HG03457 (cell line): ENCODE measurements around the gene USP7.

Experiments used
- ATAC-seq: cut with Tn5 transposase; IDR thresholded peaks from one replicate; pipeline ENCODE4 v1.9.1; 2021; ENCODE audit warnings: moderate number of reproducible peaks; ENCODE audit not compliant: unreplicated experiment

Gene USP7

DNA sequence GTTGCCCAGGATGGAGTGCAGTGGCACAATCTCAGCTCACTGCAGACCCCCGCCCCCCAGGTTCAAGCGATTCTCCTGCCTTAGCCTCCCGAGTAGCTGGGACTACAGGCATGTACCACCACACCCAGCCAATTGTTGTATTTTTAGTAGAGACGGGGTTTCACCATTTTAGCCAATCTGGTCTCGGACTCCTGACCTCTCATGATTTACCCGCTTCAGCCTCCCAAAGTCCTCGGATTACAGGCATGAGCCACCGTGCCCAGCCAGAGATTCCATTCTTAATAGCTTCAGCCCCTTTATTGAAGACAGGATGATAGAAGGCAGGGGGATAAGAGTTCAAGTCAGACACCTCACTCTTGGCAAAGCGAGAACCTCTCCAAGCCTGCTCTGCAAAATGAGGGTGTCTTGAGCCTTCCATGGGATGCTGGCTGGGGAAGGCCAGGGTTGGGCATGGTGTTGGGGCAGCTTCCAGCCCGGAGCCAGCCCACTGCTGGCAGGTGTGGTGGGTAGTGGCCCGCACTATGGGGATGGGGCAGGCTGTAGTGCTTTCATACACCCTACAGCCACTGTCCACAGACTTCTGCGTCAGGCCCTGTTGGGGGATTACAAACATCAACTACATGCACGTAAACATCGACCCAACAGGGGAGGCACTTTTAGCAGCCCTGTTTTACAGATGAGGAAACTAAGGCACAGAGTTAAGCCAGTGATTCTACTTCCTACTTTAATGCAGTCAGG, 98.4 kb downstream of the USP7 start:
- no peak for ATAC-seq

DNA sequence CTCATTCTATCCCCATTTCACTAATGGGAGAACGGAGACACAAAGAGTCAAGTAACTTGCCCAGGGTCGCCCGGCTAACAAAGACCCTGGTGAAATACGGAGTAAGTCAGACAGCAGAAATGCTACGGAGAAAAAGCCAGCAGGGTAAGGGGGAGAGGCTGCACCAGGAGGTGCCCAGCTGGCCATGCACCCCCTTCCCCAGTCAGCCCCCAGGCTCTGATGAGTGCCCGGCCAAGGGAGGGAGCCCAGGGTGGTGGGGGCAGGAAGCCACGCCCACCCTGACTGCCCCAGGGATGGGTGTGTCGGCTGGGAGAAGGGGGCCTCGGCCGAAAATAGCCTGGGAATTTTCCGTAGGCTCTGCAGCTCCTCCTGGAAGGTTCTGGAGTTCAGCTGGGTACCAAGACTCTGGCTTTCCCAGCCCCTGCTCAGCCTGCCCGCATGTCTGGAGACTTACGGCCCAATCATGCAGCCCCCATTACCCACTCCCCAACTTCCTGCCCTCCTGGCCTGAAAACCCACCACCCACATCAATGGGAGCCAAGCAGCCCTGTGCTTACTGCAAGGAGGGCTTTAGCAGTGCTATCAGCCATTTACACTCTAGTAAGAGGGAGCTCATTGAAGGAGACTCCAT, 99.1 kb downstream of the USP7 start:
- no peak for ATAC-seq

GRCh38 chr16:8863594-8864424, 99.9 kb downstream of the USP7 start:
- ATAC-seq, result no peak

GRCh38 chr16:8862309-8863130, 101.2 kb downstream of the USP7 start:
- ATAC-seq, result no peak

DNA sequence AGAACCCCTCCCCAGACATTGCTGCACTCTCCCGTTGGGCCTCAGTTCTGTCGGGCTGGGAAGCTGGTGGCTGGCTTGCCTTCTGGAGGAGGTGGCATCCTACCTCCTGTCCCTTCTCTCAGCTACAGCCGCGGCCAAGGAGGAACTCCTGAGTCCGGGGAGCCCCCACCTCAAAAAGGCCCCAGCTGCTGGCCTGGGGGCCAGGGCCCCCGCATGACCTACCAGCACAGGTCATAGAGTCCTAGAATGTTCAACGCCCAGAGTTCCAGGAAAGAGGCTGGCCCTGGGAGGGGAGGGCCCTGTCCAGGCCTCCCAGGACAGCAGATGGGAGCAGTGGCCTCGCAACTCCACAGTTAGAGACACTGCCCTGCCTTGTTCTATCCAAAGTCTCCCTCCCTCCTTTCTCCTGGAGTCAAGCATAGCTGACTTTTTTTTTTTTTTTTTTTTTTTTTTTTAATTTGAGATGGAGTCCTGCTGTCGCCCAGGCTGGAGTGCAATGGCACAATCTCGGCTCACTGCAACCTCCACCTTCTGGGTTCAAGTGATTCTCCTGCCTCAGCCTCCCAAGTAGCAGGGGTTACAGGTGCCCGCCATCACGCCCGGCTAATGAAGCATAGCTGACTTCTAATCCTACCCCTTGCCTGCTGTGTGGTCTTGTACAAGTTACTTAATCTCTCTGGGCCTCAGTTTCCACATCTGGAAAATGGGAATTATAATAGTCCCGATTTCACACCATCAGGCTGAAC, 102.0 kb downstream of the USP7 start:
- ATAC-seq, result no peak

DNA sequence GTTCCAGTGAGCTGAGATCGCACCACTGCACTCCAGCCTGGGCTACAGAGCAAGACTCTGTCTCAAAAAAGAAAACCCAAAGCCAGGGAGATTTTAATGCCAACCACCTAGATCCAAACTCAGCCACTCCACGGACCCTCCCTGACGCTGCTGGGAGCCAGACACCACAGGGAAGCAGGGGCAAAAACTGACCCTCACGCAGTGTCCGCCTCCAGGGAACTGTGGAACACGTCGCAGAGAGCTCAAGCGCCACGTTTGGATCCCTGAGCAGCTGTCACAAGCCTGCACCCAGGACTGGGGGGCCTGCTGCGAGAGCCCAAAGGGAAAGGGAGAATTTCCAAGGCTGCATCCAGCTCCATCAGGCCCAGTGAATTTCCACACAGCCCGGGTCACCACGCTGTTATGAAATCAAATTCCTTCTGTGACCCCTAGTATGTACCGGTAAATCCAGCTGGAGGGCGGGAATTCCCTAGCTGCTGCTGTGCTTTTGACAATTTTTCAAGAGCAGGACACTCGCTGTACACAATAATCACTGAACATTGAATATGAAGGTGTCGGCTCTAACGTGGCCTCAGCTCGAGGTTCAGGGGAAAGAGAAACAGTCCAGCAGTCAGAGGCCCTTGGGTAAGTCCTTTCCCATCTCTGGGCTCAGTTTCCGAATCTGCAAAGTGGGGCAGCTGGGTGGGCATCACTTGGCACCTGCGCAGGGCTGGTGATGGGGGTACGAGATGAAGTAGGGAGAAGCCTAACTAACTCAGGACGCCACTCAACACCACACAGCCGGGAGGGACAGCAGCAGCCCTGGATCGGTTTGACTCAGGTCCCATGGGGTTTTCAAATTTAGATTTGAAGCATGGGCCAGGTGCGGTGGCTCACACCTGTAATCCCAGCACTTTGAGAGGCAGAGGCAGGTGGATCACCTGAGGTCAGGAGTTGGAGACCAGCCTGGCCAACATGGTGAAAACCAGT, 103.5 kb downstream of the USP7 start:
- no peak for ATAC-seq

DNA sequence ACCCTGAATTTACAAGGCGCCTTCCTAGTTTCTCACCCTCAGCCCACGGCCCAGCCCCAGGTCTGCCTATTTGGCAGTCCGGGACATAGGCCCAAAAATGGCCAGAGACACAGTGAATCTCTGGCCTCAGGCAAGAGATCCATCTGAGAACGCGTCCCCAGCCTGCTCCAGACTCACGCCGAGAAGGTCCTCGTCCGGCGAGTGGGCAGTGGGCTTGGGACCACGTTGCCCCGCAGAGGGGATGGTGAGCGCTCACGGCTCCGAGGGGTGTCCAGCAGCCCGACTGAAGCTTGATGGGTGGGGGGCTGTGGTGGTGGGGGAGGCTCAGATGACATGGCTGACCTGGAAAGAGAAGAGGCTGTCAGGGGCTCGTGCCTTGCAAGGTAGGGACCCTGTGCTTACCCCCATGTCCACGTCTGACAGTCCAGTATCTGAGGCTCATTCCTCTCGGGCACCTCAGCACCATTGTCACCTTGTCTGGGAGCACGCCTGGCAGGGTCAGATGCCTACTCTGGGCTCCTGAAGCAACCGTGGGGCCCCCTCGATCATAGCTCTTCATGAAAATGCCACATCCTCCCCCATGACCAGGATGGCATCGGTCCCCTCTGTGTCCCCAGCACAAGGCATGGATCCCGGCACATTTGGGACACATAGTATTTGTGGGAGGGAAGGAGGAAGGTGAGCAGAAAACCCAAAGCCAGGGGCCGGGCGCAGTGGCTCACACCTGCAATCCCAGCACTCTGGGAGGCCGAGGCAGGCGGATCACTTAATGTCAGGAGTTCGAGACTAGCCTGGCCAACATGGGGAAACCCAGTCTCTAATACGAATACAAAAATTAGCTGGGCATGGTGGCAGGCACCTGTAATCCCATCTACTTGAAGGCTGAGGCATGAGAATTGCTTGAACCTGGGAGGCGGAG, 104.5 kb downstream of the USP7 start:
- no peak for ATAC-seq

- ATAC-seq, result no peak
Observed at GRCh38 chr16:8855972-8856371, 107.7 kb downstream of the USP7 start.

GRCh38 chr16:8855051-8855786, 108.5 kb downstream of the USP7 start:
- no peak for ATAC-seq

DNA sequence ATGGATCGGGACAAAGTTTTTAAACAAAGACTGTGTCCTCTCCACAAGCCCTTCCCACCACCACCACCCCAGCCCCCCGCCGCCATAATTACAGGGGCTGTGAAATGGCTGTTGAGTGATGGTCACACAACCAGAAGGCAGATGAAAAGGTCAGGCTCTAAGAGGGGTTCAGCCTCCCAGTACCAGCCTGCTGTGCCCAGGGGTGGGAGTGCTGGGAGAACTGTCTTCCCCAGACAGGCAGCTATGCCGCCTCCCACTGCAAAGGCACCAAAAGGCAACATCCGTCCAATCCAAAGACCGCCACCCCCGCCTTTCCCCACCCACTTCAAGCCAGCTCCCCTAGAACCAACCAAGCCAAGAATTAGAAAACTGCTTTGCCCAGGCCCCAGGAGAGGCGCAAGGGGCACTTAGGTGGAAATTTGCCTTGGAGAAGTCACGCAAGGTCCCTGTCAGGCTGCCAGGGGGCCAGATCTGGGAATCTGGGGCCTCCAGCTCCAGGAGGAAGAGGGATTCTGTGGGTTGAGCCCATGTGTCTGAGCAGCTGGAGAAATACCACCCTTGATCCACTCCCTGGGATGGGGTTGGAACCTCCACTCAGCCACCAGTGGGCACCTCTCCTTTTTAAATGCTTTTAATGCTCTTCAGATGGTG, 109.3 kb downstream of the USP7 start:
- no peak for ATAC-seq

DNA sequence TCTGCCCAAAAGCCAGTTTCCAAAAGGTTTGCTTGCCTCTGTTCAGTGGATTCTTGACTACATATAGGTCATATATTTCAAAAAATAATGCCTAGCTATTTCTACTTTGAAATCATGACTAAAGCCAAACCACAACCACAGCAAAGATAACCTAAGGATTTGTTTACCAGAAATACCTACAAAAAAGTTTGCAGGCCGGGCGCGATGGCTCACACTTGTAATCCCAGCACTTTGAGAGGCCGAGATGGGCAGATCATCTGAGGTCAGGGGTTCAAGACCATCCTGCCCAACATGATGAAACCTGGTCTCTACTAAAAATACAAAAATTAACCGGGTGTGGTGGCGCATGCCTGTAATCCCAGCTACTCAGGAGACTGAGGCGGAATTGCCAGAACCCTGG, 110.1 kb downstream of the USP7 start:
- no peak for ATAC-seq

- ATAC-seq, result no peak
Observed at GRCh38 chr16:8853150-8853549, 110.6 kb downstream of the USP7 start.

DNA sequence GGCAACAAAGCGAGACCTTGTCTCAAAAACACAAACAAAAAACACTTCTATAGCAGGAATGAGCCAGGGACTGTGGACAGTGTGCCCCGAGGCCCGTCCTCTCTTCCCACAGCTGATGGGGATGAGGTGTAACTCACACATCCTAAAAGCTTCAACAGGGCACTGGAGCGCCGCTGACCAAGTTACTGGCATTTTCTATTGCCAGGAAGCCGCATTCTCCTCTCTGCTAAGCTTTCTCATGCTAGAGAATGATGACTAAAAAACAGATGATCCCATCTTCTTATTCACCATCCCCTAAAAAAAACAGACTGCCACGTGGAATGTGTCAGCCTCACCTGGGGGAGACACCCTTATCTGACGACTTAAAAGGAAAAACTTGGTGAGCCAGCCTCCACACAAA, 111.2 kb downstream of the USP7 start:
- ATAC-seq, result no peak

DNA sequence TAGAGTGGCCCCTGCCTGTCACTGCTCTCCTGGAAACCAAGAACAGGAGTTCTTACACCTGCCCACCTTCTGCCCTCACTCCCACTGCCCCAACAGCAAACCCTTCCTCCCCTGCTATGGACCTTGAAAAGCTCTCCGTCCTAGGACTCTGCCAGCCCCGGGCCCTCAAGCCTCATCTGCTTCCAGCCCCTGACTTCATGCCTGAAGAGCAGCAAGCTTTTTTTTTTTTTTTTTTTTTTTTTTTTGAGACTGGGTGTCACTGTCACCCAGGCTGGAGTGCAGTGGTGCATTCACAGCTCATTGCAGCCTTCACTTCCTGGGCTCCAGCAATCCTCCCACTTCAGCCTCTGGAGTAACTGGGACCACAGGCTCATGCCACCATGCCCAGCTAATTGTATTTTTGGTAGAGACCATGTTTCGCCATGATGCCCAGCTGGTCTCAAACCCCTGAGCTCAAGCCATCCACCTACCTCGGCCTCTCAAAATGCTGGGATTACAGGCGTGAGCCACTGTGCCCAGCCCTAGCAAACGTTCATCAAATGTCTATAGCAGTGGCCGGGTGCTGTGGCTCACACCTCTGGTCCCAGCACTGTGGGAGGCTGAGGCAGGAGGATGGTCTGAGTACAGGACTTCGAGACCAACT, 111.8 kb downstream of the USP7 start:
- ATAC-seq, result no peak

- no peak for ATAC-seq
Observed at GRCh38 chr16:8850279-8850885, 113.3 kb downstream of the USP7 start.

DNA sequence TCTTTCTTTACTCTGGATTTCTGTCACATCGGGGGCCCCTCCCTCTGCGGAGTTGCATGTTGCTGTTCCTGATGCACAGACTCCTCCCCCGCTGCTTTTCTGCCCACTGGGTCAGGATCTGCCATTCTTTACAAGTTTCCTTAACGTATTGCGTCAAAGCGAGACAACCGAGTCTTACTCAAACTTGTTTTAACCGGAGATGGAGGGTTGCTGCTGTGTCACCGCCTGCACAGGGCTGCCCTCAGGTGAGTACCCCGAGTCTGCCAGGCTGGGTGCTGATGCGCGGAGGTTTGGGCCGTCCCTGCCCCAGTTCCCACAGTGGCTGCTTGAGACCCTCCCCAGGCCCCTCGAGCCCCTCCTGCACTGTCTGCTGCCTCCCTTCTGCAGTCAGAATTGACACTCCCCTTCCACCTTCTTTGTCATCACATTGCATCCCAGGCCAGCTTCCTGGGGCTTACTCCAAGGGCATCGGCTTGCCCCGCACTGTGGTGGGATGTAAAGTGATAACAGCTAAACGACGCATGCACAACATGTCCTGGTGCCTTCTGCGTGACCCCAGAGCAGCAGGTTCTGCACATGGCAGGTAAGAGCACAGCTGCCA, 114.2 kb downstream of the USP7 start:
- ATAC-seq, result no peak
